ENCODE data around the gene BARHL1.

The BARHL1 gene

GRCh38 chr9:132600326-132600984, 18.0 kb downstream of the BARHL1 start:
- H2AK5ac ChIP-seq (ENCODE audit: low read length), result no peak overlapping the region
- no peak overlapping the region for H2BK5ac ChIP-seq (ENCODE audit: low read length)
- H4K5ac ChIP-seq (ENCODE audit: low read length), result no peak overlapping the region
- H4K8ac ChIP-seq (ENCODE audit: low read depth, low read length), result no peak overlapping the region
- H2BK120ac ChIP-seq (ENCODE audit: low read depth, low read length), result no peak overlapping the region
- H3K18ac ChIP-seq (ENCODE audit: low read length), result no peak overlapping the region
- H3K23ac ChIP-seq (ENCODE audit: low read length), result no peak overlapping the region
- WGBS (ENCODE audit: extremely low coverage, insufficient coverage, low lambda C conversion rate), result no CpG with 5 or more reads among the region's 12 CpGs
- no peak overlapping the region for H3K4ac ChIP-seq (ENCODE audit: low read depth, low read length)
- H3K36me3 ChIP-seq (ENCODE audit: control insufficient read depth, insufficient read depth, low read length), result peaks cover 2% of the 10 kb centered on the region
- H3K27ac ChIP-seq (ENCODE audit: low read depth, low read length), result no peak overlapping the region
- H3K79me2 ChIP-seq (ENCODE audit: control insufficient read depth, insufficient read depth, low read length), result no peaks in the 10 kb centered on the region
- no peak overlapping the region for H3K4me3 ChIP-seq (ENCODE audit: low read length)
- DNase-seq, result no peak
- no peak overlapping the region for H3K56ac ChIP-seq (ENCODE audit: low read length)
- H3K79me1 ChIP-seq (ENCODE audit: low read length), result no peaks in the 10 kb centered on the region
- no peak overlapping the region for H3K4me2 ChIP-seq (ENCODE audit: low read length)
- H3K9ac ChIP-seq (ENCODE audit: low read length), result no peak overlapping the region
- no peaks in the 10 kb centered on the region for H3K27me3 ChIP-seq (ENCODE audit: insufficient read depth, low read length, poor library complexity)
- H3K4me1 ChIP-seq (ENCODE audit: control insufficient read depth, low read depth, low read length), result no peaks in the 10 kb centered on the region
- no peak overlapping the region for H2BK15ac ChIP-seq (replicated peaks; ENCODE audit: low read depth)

- Histone ChIP-seq H3K18ac (ENCODE audit: low read length) (no peak overlapping the region), H4K8ac (ENCODE audit: low read depth, low read length) (no peak overlapping the region), H2BK120ac (ENCODE audit: low read depth, low read length) (no peak overlapping the region), H3K27ac (ENCODE audit: low read depth, low read length) (no peak overlapping the region), H3K36me3 (ENCODE audit: control insufficient read depth, insufficient read depth, low read length) (peaks cover 5% of the 10 kb centered on the region), H4K5ac (ENCODE audit: low read length) (no peak overlapping the region), H3K4ac (ENCODE audit: low read depth, low read length) (no peak overlapping the region), H3K23ac (ENCODE audit: low read length) (no peak overlapping the region), H2BK5ac (ENCODE audit: low read length) (no peak overlapping the region), H3K79me1 (ENCODE audit: low read length) (no peaks in the 10 kb centered on the region), H3K56ac (ENCODE audit: low read length) (no peak overlapping the region), H3K4me1 (ENCODE audit: control insufficient read depth, low read depth, low read length) (no peaks in the 10 kb centered on the region), H3K4me2 (ENCODE audit: low read length) (no peak overlapping the region), H3K9ac (ENCODE audit: low read length) (no peak overlapping the region), H3K79me2 (ENCODE audit: control insufficient read depth, insufficient read depth, low read length) (no peaks in the 10 kb centered on the region), H2AK5ac (ENCODE audit: low read length) (no peak overlapping the region), H3K4me3 (ENCODE audit: low read length) (no peak overlapping the region), H3K27me3 (ENCODE audit: insufficient read depth, low read length, poor library complexity) (no peaks in the 10 kb centered on the region), H2BK15ac (replicated peaks; ENCODE audit: low read depth) (no peak overlapping the region)
- no CpG with 5 or more reads among the region's 3 CpGs for WGBS (ENCODE audit: extremely low coverage, insufficient coverage, low lambda C conversion rate)
- DNase-seq, result no peak
Observed at GRCh38 chr9:132602207-132602606, 19.8 kb downstream of the BARHL1 start.

GRCh38 chr9:132605387-132605786, 23.0 kb downstream of the BARHL1 start:
- DNase-seq, result no peak
- no CpG with 5 or more reads among the region's 6 CpGs for WGBS (ENCODE audit: extremely low coverage, insufficient coverage, low lambda C conversion rate)
- no peak overlapping the region for H3K18ac ChIP-seq (ENCODE audit: low read length)
- H4K8ac ChIP-seq (ENCODE audit: low read depth, low read length), result no peak overlapping the region
- H3K23ac ChIP-seq (ENCODE audit: low read length), result no peak overlapping the region
- no peak overlapping the region for H3K4ac ChIP-seq (ENCODE audit: low read depth, low read length)
- no peak overlapping the region for H2AK5ac ChIP-seq (ENCODE audit: low read length)
- no peak overlapping the region for H2BK5ac ChIP-seq (ENCODE audit: low read length)
- no peak overlapping the region for H4K5ac ChIP-seq (ENCODE audit: low read length)
- H3K79me2 ChIP-seq (ENCODE audit: control insufficient read depth, insufficient read depth, low read length), result no peaks in the 10 kb centered on the region
- no peak overlapping the region for H3K4me3 ChIP-seq (ENCODE audit: low read length)
- H3K9ac ChIP-seq (ENCODE audit: low read length), result no peak overlapping the region
- H3K4me1 ChIP-seq (ENCODE audit: control insufficient read depth, low read depth, low read length), result no peaks in the 10 kb centered on the region
- H2BK120ac ChIP-seq (ENCODE audit: low read depth, low read length), result no peak overlapping the region
- no peaks in the 10 kb centered on the region for H3K79me1 ChIP-seq (ENCODE audit: low read length)
- no peak overlapping the region for H2BK15ac ChIP-seq (replicated peaks; ENCODE audit: low read depth)
- peaks cover 9% of the 10 kb centered on the region for H3K36me3 ChIP-seq (ENCODE audit: control insufficient read depth, insufficient read depth, low read length)
- no peaks in the 10 kb centered on the region for H3K27me3 ChIP-seq (ENCODE audit: insufficient read depth, low read length, poor library complexity)
- no peak overlapping the region for H3K27ac ChIP-seq (ENCODE audit: low read depth, low read length)
- no peak overlapping the region for H3K4me2 ChIP-seq (ENCODE audit: low read length)
- H3K56ac ChIP-seq (ENCODE audit: low read length), result no peak overlapping the region

GRCh38 chr9:132606066-132606465, 23.7 kb downstream of the BARHL1 start:
- no peak for DNase-seq
- Histone ChIP-seq H2BK5ac (ENCODE audit: low read length) (no peak overlapping the region), H3K9ac (ENCODE audit: low read length) (no peak overlapping the region), H3K79me2 (ENCODE audit: control insufficient read depth, insufficient read depth, low read length) (no peaks in the 10 kb centered on the region), H4K5ac (ENCODE audit: low read length) (no peak overlapping the region), H3K4me1 (ENCODE audit: control insufficient read depth, low read depth, low read length) (no peaks in the 10 kb centered on the region), H3K36me3 (ENCODE audit: control insufficient read depth, insufficient read depth, low read length) (peaks cover 10% of the 10 kb centered on the region), H3K23ac (ENCODE audit: low read length) (no peak overlapping the region), H3K56ac (ENCODE audit: low read length) (no peak overlapping the region), H3K27ac (ENCODE audit: low read depth, low read length) (no peak overlapping the region), H3K4me2 (ENCODE audit: low read length) (no peak overlapping the region), H3K27me3 (ENCODE audit: insufficient read depth, low read length, poor library complexity) (no peaks in the 10 kb centered on the region), H3K18ac (ENCODE audit: low read length) (no peak overlapping the region), H3K4me3 (ENCODE audit: low read length) (no peak overlapping the region), H2BK15ac (replicated peaks; ENCODE audit: low read depth) (no peak overlapping the region), H2BK120ac (ENCODE audit: low read depth, low read length) (no peak overlapping the region), H2AK5ac (ENCODE audit: low read length) (no peak overlapping the region), H3K4ac (ENCODE audit: low read depth, low read length) (no peak overlapping the region), H3K79me1 (ENCODE audit: low read length) (no peaks in the 10 kb centered on the region), H4K8ac (ENCODE audit: low read depth, low read length) (no peak overlapping the region)
- no CpG with 5 or more reads among the region's 6 CpGs for WGBS (ENCODE audit: extremely low coverage, insufficient coverage, low lambda C conversion rate)

- no peak overlapping the region for H4K8ac ChIP-seq (ENCODE audit: low read depth, low read length)
- H3K79me2 ChIP-seq (ENCODE audit: control insufficient read depth, insufficient read depth, low read length), result no peaks in the 10 kb centered on the region
- WGBS (ENCODE audit: extremely low coverage, insufficient coverage, low lambda C conversion rate), result no CpG with 5 or more reads among the region's 9 CpGs
- H2AK5ac ChIP-seq (ENCODE audit: low read length), result no peak overlapping the region
- no peak overlapping the region for H3K9ac ChIP-seq (ENCODE audit: low read length)
- no peak overlapping the region for H3K23ac ChIP-seq (ENCODE audit: low read length)
- no peak overlapping the region for H3K4me2 ChIP-seq (ENCODE audit: low read length)
- peaks cover 13% of the 10 kb centered on the region for H3K36me3 ChIP-seq (ENCODE audit: control insufficient read depth, insufficient read depth, low read length)
- no peak overlapping the region for H2BK5ac ChIP-seq (ENCODE audit: low read length)
- no peak overlapping the region for H2BK15ac ChIP-seq (replicated peaks; ENCODE audit: low read depth)
- H3K4me1 ChIP-seq (ENCODE audit: control insufficient read depth, low read depth, low read length), result no peaks in the 10 kb centered on the region
- no peak overlapping the region for H4K5ac ChIP-seq (ENCODE audit: low read length)
- no peak overlapping the region for H2BK120ac ChIP-seq (ENCODE audit: low read depth, low read length)
- peak; percentile 28 for DNase-seq
- H3K4me3 ChIP-seq (ENCODE audit: low read length), result no peak overlapping the region
- no peak overlapping the region for H3K4ac ChIP-seq (ENCODE audit: low read depth, low read length)
- no peak overlapping the region for H3K56ac ChIP-seq (ENCODE audit: low read length)
- H3K27ac ChIP-seq (ENCODE audit: low read depth, low read length), result no peak overlapping the region
- H3K18ac ChIP-seq (ENCODE audit: low read length), result no peak overlapping the region
- H3K79me1 ChIP-seq (ENCODE audit: low read length), result no peaks in the 10 kb centered on the region
- H3K27me3 ChIP-seq (ENCODE audit: insufficient read depth, low read length, poor library complexity), result no peaks in the 10 kb centered on the region
Observed at GRCh38 chr9:132609184-132609583, 26.8 kb downstream of the BARHL1 start.

- Histone ChIP-seq H4K5ac (ENCODE audit: low read length) (no peak overlapping the region), H3K23ac (ENCODE audit: low read length) (no peak overlapping the region), H3K27me3 (ENCODE audit: insufficient read depth, low read length, poor library complexity) (no peaks in the 10 kb centered on the region), H3K9ac (ENCODE audit: low read length) (no peak overlapping the region), H3K36me3 (ENCODE audit: control insufficient read depth, insufficient read depth, low read length) (peaks cover 15% of the 10 kb centered on the region), H3K4me3 (ENCODE audit: low read length) (no peak overlapping the region), H2BK120ac (ENCODE audit: low read depth, low read length) (no peak overlapping the region), H3K79me2 (ENCODE audit: control insufficient read depth, insufficient read depth, low read length) (no peaks in the 10 kb centered on the region), H2BK5ac (ENCODE audit: low read length) (no peak overlapping the region), H3K18ac (ENCODE audit: low read length) (no peak overlapping the region), H3K4me2 (ENCODE audit: low read length) (no peak overlapping the region), H2BK15ac (replicated peaks; ENCODE audit: low read depth) (no peak overlapping the region), H3K79me1 (ENCODE audit: low read length) (no peaks in the 10 kb centered on the region), H3K4ac (ENCODE audit: low read depth, low read length) (no peak overlapping the region), H2AK5ac (ENCODE audit: low read length) (no peak overlapping the region), H3K4me1 (ENCODE audit: control insufficient read depth, low read depth, low read length) (peaks cover 1% of the 10 kb centered on the region), H3K56ac (ENCODE audit: low read length) (no peak overlapping the region), H3K27ac (ENCODE audit: low read depth, low read length) (no peak overlapping the region), H4K8ac (ENCODE audit: low read depth, low read length) (no peak overlapping the region)
- DNase-seq, result no peak
- no CpG with 5 or more reads among the region's 7 CpGs for WGBS (ENCODE audit: extremely low coverage, insufficient coverage, low lambda C conversion rate)
Observed at GRCh38 chr9:132609829-132610228, 27.4 kb downstream of the BARHL1 start.

Measured in mesendoderm (in vitro differentiated cells).